GM13976 (cell line): ENCODE results near the gene PFKFB1.

Experiments
- DNase-seq: peaks from one replicate; pipeline ENCODE4 v3.0.0; 2012; ENCODE audit warnings: low spot score
- in situ Hi-C: fragments of 300-500 bp; cut with MboI; formaldehyde crosslinking; loops from one replicate; pipeline ENCODE4 v1.12.0; 2022; ENCODE audit warnings: low sequenced_read_pairs, mixed read lengths, inconsistent platforms; ENCODE audit not compliant: unreplicated experiment
- TF ChIP-seq, protein P1 (sequence below): IDR thresholded peaks from 2 replicates; pipeline ENCODE4 v1.5.1; 2012; ENCODE audit warnings: borderline replicate concordance, mild to moderate bottlenecking; ENCODE audit not compliant: insufficient read depth; ENCODE audit errors: extremely low read depth, missing control alignments, control extremely low read depth

The PFKFB1 gene

DNA sequence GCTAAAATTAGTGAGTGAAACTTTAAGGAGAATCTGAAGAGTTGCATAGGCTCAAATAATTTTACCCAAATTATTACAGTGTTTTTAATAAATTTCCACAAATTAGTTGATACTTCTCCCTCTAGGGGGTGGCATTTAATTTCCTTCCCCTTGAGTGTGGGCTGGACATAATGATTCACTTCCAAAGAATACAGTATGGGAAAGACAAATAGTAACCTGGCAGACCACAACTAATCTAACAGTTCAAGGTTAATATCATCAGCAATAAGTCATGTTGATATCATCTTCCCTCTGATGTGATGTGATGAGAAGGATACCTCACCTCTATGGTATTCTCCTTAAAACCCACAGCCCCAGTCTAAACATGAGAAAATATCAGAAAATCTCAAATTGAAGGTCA, 15.5 kb downstream of the PFKFB1 start:
- TF ChIP-seq, protein P1, sequence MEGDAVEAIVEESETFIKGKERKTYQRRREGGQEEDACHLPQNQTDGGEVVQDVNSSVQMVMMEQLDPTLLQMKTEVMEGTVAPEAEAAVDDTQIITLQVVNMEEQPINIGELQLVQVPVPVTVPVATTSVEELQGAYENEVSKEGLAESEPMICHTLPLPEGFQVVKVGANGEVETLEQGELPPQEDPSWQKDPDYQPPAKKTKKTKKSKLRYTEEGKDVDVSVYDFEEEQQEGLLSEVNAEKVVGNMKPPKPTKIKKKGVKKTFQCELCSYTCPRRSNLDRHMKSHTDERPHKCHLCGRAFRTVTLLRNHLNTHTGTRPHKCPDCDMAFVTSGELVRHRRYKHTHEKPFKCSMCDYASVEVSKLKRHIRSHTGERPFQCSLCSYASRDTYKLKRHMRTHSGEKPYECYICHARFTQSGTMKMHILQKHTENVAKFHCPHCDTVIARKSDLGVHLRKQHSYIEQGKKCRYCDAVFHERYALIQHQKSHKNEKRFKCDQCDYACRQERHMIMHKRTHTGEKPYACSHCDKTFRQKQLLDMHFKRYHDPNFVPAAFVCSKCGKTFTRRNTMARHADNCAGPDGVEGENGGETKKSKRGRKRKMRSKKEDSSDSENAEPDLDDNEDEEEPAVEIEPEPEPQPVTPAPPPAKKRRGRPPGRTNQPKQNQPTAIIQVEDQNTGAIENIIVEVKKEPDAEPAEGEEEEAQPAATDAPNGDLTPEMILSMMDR = no peak
- in situ Hi-C loops = no loop called here
- no peak for DNase-seq

DNA sequence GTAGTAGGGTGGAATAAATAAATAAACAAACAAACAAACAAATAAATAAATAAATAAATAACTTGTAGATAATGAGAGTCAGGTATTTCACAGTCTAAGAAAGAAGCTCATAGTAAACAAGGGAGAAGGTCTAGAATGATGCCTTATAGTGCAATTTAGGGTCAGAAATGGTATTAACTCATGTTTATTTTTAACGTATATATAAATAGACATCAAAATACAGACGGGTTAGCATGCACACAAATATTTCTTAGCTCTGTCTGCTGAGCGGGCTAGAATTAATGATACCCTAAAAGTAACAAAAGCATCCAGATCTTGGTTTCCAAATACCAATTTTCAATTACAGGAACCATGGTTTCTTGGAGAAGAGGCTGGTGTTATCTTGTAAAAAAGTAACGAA, 16.6 kb downstream of the PFKFB1 start:
- DNase-seq = no peak
- TF ChIP-seq, protein P1 = no peak
- in situ Hi-C loops = no loop called here

DNA sequence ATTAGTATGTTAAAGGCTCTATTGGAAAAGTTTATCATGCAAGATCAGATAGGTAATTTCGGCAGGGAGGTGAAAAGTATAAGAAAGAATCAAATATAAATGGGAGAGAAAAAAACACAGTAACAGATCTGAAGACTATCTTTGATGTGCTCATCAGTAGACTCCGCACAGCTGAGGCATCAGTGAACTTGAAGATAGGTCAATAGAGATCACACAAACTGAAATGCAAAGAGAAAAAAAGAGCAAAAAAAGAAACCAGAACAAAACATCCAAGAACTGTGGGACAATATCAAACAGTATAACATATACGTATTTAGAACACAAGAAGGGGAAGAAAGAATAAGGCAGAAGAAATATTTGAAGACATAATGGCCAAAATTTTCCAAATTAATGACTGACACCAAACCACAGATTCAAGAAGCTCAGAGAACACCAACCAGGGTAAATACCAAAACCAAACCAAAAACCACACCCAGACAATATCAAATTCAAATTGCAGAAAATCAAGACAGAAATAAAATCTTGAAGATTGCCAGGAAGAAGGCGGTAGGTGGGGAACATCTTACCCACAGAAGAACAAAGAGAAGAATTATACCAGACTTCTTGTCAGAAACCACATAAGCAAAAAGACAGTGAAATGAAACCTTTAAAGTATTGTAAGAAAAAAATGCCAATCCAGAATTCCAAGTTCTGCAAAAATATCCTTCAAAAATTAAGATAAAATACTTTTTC, 29.1 kb downstream of the PFKFB1 start:
- no peak for DNase-seq
- in situ Hi-C loops = no loop called here
- TF ChIP-seq, protein P1 = no peak

DNA sequence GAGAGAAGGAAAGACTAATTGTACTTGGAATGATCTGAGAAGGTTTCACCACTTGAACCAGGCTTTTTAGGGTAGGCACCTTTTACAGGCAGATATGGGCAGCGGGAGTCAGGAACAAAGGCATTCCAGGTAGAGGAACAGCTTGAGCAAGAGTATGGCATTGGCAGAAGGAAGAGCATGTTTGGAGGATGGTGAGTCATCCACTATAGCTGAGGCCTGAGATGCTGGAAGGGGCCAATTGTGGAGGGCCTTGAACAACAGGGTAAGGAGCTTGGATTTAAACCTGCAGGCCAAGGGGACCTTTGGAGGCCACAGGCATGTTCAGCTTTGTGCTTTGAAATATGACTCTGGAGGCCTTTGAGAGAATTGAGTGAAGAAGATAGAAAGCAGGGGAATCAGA, 32.2 kb downstream of the PFKFB1 start:
- in situ Hi-C loops = no loop called here
- TF ChIP-seq, protein P1 = no peak

DNA sequence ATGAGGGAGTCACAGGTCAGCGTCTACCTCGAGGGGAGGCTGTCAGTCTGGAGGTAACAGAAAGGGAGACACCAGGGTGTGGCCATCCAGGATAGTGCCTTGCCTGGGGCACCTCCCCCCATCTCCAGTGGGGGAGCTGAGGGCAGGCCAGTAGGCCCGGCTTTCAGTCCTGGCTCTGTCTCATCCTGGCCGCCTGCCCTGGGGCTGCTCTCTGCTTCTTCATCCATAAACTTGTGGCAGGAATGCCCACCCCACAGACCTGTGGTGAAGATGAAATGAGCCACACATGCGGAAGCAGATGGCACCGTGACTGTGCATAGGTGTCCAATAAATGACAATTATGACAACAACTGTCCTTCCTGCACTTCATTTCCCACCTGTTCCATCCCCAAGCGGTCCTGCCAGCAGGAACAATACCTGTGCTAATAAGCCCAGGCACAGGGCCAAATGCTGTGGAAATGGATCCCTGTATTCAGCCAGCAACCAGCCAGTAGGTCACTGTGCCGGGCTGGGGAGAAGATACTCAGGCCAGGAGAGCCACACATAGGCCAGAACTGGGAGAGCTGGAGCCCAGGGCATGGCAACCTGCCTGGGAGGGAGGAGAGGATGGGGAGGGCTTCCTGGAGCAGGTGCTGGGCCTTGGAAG, 43.1 kb downstream of the PFKFB1 start:
- in situ Hi-C loops = no loop called here
- DNase-seq = no peak

More for the DNA sequence above, 32.2 kb downstream of the PFKFB1 start:
- no peak for DNase-seq

DNA sequence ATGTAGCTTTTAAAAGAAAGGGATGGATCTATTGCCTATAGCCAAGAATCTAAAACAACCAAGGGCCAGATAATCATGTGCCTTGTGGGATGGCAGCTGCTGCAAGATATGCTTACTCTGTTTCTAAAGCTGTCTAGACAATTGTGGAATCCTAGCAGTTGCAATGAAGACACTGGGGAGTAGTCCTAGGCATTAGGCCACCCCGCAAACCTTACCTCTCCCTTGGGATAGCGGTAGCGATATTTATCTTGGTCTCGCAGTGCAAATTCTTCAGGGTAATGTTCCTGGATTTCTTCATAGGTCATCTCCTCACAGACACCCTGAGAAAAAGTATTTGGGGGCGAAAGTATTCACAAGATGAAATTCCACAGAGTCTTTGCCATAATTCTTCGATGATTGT, 48.8 kb downstream of the PFKFB1 start:
- in situ Hi-C loops = loop anchor here (25.0 kb wide), 1 partner anchor 92 kb away; the partner anchor contains the start of gene ALAS2
- no peak for DNase-seq
- TF ChIP-seq, protein P1 = no peak

More for the DNA sequence above, 43.1 kb downstream of the PFKFB1 start:
- TF ChIP-seq, protein P1 = no peak
